ENCODE results near the gene CTSE.

GRCh38 chr1:206049919-206050600 is 26.4 kb upstream of the CTSE start:
- no peak for TF ChIP-seq CTCF (IDR thresholded peaks at IDR 0.05; ENCODE audit: control extremely low read depth in 1 of 3, insufficient read depth in 1 of 3, low read depth in 1 of 3, low read length in 3 of 3)
- TF ChIP-seq POLR2A (IDR thresholded peaks at IDR 0.05; ENCODE audit: control extremely low read depth in 1 of 2, low read depth in 2 of 2, low read length in 2 of 2): no peak
- no peak for TF ChIP-seq RAD21 (IDR thresholded peaks at IDR 0.05 in 1 of 2, conservative IDR thresholded peaks at IDR 0.05 in 1 of 2; ENCODE audit: low read depth in 2 of 2, low read length in 2 of 2)
- TF ChIP-seq POLR2AphosphoS5 (IDR thresholded peaks at IDR 0.05; ENCODE audit: low read depth, low read length): no peak
- TF ChIP-seq SRF (IDR thresholded peaks at IDR 0.05; ENCODE audit: low read depth, low read length): no peak

All from H1 (cell line).